Vagina (tissue), 2 donors: ENCODE measurements around the gene TPSD1. TPM values are rescaled to one million over a fixed set of nuclear protein-coding genes. Genes with fewer than 3 reads are reported as not detected.
"Not testable (repeated sequence)": the region's sequence is repeated elsewhere in the genome, so short reads cannot be mapped to it uniquely, and the experiment has no call there.

Experiments
- DNase-seq, 2 donors: peaks; one replicate each; pipeline ENCODE4 v3.0.0-alpha.2; 2017; ENCODE audit errors: extremely low spot score in 2 of 2
- H3K27ac ChIP-seq: fragments of 200-600 bp; sonication (generic); one replicate; pipeline ENCODE4 v1.5.1; 2019
- H3K27me3 ChIP-seq: fragments of 200-600 bp; sonication (generic); one replicate; pipeline ENCODE4 v1.5.1; 2019
- H3K36me3 ChIP-seq, 2 donors: fragments of 200-600 bp; sonication (generic); one replicate each; pipeline ENCODE4 v1.5.1; 2017 to 2019
- H3K4me1 ChIP-seq: fragments of 200-600 bp; sonication (generic); one replicate; pipeline ENCODE4 v1.5.1; 2019
- H3K4me3 ChIP-seq, 2 donors: fragments of 200-600 bp; sonication (generic); 1 replicate in 1 of 2; 2 replicates in 1 of 2; pipeline ENCODE4 v1.5.1; 2016 to 2019
- H3K9me3 ChIP-seq: fragments of 200-600 bp; sonication (generic); one replicate; pipeline ENCODE4 v1.5.1; 2019
- POLR2A ChIP-seq, 2 donors: fragments of 450-650 bp; IDR thresholded peaks; one replicate each; pipeline ENCODE4 v1.6.1; 2017; ENCODE audit warnings: antibody characterized with exemption in 2 of 2, mild to moderate bottlenecking in 2 of 2, moderate library complexity in 2 of 2
- POLR2AphosphoS5 ChIP-seq, 2 donors: sonication (generic); formaldehyde crosslinking; IDR thresholded peaks; one replicate each; pipeline ENCODE4 v1.9.0; 2017; ENCODE audit warnings: antibody characterized with exemption in 2 of 2, mild to moderate bottlenecking in 2 of 2, low read depth in 1 of 2; ENCODE audit not compliant: insufficient read depth in 1 of 2
- intact Hi-C: fragments of 100-400 bp; cut with DNase I; formaldehyde crosslinking; loops from one replicate; pipeline ENCODE4 v1.15.1; 2023
- total RNA-seq: library from RNA; depleted of rRNA; stranded (reverse); fragments of >200 nt; gene quantifications from one replicate; pipeline ENCODE4 v1.2.3, GENCODE V29; 2016
- TF ChIP-seq, protein P1 (sequence below), 3 experiments: fragments of 450-650 bp in 2 of 3; fragments of 200-600 bp in 1 of 3; sonication (generic) in 1 of 3; IDR thresholded peaks; one replicate each; pipeline ENCODE4 v1.5.1; 2017 to 2019; ENCODE audit warnings: antibody characterized with exemption in 3 of 3, mild to moderate bottlenecking in 2 of 3, moderate library complexity in 2 of 3

TPSD1 gene
- total RNA-seq, 1 donor from 2014 or later = 7.1 TPM

DNA sequence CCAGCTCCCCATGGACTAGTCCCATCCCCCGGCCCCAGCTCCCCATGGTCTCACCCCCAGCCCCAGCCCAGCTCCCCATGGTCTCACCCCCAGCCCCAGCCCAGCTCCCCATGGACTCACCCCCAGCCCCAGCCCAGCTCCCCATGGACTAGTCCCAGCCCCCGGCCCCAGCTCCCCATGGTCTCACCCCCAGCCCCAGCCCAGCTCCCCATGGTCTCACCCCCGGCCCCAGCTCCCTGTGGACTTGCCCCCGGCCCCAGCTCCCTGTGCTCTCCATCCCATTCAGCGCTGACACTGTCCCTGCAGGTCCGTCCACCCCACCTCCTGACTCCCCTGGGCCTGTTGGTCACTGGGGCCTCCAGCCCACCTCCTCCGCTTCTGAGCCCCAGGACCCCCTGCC, 24.6 kb upstream of the TPSD1 start:
- H3K4me3 ChIP-seq, H3K9me3 ChIP-seq, H3K4me1 ChIP-seq, DNase-seq, H3K27ac ChIP-seq, H3K27me3 ChIP-seq, intact Hi-C loops, H3K36me3 ChIP-seq: not testable (repeated sequence)

- H3K9me3 ChIP-seq, H3K27ac ChIP-seq, H3K36me3 ChIP-seq, DNase-seq, H3K4me1 ChIP-seq, intact Hi-C loops, H3K4me3 ChIP-seq, H3K27me3 ChIP-seq: not testable (repeated sequence)
Measured at GRCh38 chr16:1232049-1232748, 23.7 kb upstream of the TPSD1 start.

DNA sequence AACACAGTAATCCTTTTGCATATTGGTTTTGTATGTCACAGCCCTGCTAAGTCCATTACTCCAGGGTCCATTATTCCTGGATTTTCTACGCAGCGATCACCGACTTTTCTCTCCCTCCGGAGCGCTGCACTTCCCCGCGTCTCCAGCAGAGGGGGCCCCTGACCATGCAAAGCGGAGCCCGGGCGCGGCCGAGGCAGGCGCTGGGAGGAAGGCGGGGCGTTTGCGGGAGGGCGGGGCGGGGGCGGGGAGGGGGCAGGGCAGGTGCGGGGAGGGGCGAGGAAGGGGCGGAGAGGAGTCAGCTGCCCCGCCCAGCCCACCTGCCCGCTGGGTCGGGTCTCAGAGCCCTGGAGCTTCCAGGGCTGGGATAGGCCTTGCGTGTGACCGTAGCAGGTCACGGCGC, 19.2 kb upstream of the TPSD1 start:
- H3K36me3 ChIP-seq, DNase-seq, H3K27ac ChIP-seq, H3K4me1 ChIP-seq, intact Hi-C loops, H3K9me3 ChIP-seq, H3K27me3 ChIP-seq, H3K4me3 ChIP-seq: not testable (repeated sequence)

- H3K4me3 ChIP-seq = no peak overlapping the region
- no peaks in the 10 kb centered on the region for H3K27me3 ChIP-seq
- H3K27ac ChIP-seq = no peak overlapping the region
- H3K4me1 ChIP-seq = no peaks in the 10 kb centered on the region
- no peaks in the 10 kb centered on the region for H3K36me3 ChIP-seq
- H3K9me3 ChIP-seq = no peaks in the 10 kb centered on the region
- TF ChIP-seq POLR2A (IDR thresholded peaks at IDR 0.05) (no peak), POLR2AphosphoS5 (IDR thresholded peaks at IDR 0.05; ENCODE audit: insufficient read depth in 1 of 2, low read depth in 1 of 2) (no peak)
- TF ChIP-seq, protein P1, sequence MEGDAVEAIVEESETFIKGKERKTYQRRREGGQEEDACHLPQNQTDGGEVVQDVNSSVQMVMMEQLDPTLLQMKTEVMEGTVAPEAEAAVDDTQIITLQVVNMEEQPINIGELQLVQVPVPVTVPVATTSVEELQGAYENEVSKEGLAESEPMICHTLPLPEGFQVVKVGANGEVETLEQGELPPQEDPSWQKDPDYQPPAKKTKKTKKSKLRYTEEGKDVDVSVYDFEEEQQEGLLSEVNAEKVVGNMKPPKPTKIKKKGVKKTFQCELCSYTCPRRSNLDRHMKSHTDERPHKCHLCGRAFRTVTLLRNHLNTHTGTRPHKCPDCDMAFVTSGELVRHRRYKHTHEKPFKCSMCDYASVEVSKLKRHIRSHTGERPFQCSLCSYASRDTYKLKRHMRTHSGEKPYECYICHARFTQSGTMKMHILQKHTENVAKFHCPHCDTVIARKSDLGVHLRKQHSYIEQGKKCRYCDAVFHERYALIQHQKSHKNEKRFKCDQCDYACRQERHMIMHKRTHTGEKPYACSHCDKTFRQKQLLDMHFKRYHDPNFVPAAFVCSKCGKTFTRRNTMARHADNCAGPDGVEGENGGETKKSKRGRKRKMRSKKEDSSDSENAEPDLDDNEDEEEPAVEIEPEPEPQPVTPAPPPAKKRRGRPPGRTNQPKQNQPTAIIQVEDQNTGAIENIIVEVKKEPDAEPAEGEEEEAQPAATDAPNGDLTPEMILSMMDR (IDR thresholded peaks at IDR 0.05) = no peak
- no peak for DNase-seq
- intact Hi-C loops = no loop called here
Measured at GRCh38 chr16:1237990-1238389, 17.9 kb upstream of the TPSD1 start.

GRCh38 chr16:1238909-1239308, 17.0 kb upstream of the TPSD1 start:
- H3K4me1 ChIP-seq, H3K4me3 ChIP-seq, H3K27me3 ChIP-seq, DNase-seq, H3K36me3 ChIP-seq, H3K9me3 ChIP-seq, H3K27ac ChIP-seq, intact Hi-C loops: not testable (repeated sequence)

GRCh38 chr16:1239575-1239974, 16.3 kb upstream of the TPSD1 start:
- intact Hi-C loops = not testable (repeated sequence)

DNA sequence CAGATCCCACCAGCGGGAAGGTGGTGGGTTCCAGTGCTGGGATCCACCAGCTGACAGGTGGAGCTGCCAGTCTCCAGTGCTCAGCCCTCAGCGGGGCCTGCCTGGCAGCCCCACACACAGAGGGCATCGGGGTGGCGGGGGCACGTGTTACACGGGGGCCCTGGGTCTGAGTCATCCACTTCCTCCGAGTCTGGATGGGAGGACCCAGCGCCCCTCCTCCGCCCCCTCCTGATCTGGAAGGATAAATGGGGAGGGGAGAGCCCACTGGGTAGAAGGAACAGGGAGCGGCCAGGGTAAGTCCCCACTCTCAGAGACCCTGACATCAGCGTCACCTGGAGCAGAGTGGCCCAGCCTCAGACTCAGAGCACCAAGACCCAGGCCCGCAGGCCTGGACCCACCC, 15.4 kb upstream of the TPSD1 start, which contains the start of gene TPSAB1:
Gene TPSAB1 (plus strand): TSS at position 270 of the 400 bp plus-strand sequence. CDS start 234 bp downstream, outside the sequence.
- H3K27me3 ChIP-seq, H3K9me3 ChIP-seq, DNase-seq, H3K4me3 ChIP-seq, H3K4me1 ChIP-seq, intact Hi-C loops, H3K36me3 ChIP-seq, H3K27ac ChIP-seq: not testable (repeated sequence)

More at GRCh38 chr16:1239575-1239974, 16.3 kb upstream of the TPSD1 start:
- H3K9me3 ChIP-seq, H3K4me1 ChIP-seq, H3K4me3 ChIP-seq, H3K36me3 ChIP-seq, DNase-seq, H3K27ac ChIP-seq, H3K27me3 ChIP-seq: not testable (repeated sequence)

- intact Hi-C loops, H3K4me1 ChIP-seq, H3K36me3 ChIP-seq, H3K27me3 ChIP-seq, DNase-seq, H3K9me3 ChIP-seq, H3K27ac ChIP-seq, H3K4me3 ChIP-seq: not testable (repeated sequence)
Measured at GRCh38 chr16:1241081-1241480, 14.8 kb upstream of the TPSD1 start.

DNA sequence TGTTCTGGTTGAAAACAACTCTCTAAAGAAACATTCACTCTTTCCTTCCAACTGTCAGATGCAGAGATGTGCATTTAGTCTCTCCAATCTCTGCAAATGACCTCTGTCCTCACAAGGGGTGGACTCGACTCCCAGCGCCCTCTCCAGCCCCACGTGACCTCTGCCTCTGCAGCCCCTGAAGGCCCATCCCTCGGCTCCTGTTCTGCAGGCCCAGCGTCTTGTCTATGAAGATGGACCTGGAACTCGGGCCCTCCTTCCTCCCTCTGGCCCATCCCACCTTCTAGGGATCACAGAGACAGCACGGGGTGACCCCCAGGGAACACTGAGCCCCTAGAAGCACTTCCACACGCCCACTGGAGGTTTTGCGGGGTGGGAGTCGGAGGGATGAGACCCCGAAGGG, 12.5 kb upstream of the TPSD1 start:
- not testable (repeated sequence) for H3K27me3 ChIP-seq

GRCh38 chr16:1243907-1244850, 11.7 kb upstream of the TPSD1 start:
- intact Hi-C loops, H3K27ac ChIP-seq, H3K9me3 ChIP-seq, H3K4me3 ChIP-seq, H3K36me3 ChIP-seq, H3K4me1 ChIP-seq, H3K27me3 ChIP-seq, DNase-seq: not testable (repeated sequence)

More for the DNA sequence above, 12.5 kb upstream of the TPSD1 start:
- H3K27ac ChIP-seq, H3K4me3 ChIP-seq, DNase-seq, H3K36me3 ChIP-seq, H3K9me3 ChIP-seq, H3K4me1 ChIP-seq, intact Hi-C loops: not testable (repeated sequence)
